Ovary (tissue), 3 donors: ENCODE results near the gene HLA-DPB1.

ENCODE experiments used
- EP300 ChIP-seq: sonication (generic); formaldehyde crosslinking; IDR thresholded peaks from one replicate; pipeline ENCODE4 v1.6.1; 2017; ENCODE audit warnings: antibody characterized with exemption
- POLR2A ChIP-seq: fragments of 450-650 bp; IDR thresholded peaks from one replicate; pipeline ENCODE4 v1.6.1; 2017; ENCODE audit warnings: antibody characterized with exemption, mild to moderate bottlenecking, moderate library complexity
- TF ChIP-seq, protein P1 (sequence below), 3 donors: fragments of 450-650 bp in 2 of 3; fragments of 200-600 bp in 1 of 3; IDR thresholded peaks; one replicate each; pipeline versions ENCODE4 v1.5.1 to v1.8.0; 2016 to 2022; ENCODE audit warnings: antibody characterized with exemption in 3 of 3, mild to moderate bottlenecking in 1 of 3
- donor health status: DM: no; HTN: no; CAD: no.

DNA sequence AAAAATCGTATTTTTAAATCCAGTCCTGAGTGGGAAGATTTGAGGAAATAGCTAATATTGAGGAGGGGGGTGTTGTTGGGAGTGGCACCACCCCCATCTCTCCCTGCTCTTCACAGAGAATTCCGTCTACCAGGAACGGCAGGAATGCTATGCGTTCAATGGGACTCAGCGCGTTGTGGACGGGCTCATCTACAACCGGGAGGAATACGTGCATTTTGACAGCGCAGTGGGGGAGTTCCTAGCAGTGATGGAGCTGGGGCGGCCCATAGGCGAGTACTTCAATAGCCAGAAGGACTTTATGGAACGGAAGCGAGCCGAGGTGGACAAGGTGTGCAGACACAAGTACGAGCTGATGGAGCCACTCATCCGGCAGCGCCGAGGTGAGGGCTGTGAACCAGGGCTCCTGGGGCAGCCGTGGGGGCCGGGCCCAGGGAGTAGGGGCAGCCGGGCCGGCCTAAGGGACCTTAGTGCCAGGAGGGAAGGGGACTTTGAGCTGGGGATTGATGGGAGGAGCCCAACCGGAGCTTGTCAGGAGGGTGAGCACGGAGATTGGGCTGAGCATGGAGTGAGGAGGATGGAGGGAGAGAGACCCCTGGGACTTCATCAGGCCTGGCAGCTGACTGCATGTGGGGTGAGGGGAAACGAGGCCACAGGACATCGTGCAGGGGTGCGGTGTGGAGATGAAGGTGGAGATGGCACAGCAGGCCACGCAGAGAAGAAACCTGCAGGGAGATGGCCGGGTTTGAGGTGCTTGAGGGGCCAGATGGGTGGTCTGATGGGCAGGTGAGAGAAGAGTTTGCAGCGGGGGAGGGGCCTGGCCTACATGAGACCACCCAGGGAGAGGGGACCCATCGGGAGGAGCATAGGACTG lies 41.3 kb downstream of the HLA-DPB1 start:
- TF ChIP-seq, protein P1, sequence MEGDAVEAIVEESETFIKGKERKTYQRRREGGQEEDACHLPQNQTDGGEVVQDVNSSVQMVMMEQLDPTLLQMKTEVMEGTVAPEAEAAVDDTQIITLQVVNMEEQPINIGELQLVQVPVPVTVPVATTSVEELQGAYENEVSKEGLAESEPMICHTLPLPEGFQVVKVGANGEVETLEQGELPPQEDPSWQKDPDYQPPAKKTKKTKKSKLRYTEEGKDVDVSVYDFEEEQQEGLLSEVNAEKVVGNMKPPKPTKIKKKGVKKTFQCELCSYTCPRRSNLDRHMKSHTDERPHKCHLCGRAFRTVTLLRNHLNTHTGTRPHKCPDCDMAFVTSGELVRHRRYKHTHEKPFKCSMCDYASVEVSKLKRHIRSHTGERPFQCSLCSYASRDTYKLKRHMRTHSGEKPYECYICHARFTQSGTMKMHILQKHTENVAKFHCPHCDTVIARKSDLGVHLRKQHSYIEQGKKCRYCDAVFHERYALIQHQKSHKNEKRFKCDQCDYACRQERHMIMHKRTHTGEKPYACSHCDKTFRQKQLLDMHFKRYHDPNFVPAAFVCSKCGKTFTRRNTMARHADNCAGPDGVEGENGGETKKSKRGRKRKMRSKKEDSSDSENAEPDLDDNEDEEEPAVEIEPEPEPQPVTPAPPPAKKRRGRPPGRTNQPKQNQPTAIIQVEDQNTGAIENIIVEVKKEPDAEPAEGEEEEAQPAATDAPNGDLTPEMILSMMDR (IDR thresholded peaks at IDR 0.05): no peak
- no peak for TF ChIP-seq POLR2A
- no peak for TF ChIP-seq EP300
